ENCODE measurements around the gene LONRF3. TPM values are rescaled to one million over a fixed set of nuclear protein-coding genes. Genes with fewer than 3 reads are reported as not detected.

The LONRF3 gene
- 11.3 and 15.7 TPM in 2 replicates for total RNA-seq

DNA sequence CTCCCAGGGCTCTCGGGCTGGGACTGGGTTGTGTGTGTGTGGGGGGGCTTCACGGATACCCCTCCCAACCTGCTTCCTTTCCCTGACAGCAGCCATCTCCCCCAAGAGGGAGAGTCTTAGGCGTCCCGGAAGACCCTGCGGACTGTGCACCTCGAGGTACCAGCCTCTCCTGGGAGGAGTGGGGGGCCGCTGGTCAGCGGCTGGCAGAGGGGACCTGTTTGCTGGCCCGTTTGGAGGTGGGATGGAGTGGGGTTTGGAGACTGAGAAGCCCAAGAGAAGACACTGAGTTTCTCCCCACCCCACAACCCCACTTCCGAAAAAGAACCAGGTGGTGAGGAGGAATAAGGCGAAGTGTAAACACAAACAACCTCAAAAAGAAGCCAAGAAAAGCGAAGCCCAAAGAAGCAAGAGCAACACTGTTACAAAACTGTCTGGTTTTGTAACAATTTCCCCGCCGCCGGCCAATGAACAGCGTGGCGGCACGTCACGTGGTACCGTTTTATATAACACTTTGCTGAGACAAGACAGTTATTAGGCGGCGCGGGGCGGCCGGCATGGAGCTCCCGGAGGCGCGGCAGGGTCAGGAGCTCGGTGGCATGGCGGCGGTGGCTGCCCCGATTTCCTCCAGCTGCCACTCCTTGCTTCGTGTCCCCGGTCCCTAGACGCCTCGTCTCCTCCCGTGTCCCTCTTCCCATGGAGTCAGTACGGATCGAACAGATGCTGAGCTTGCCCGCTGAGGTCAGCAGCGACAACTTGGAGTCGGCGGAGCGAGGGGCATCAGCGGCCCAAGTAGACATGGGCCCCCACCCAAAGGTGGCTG, at the start of gene LONRF3:
Gene LONRF3 (plus strand): TSS at position 531 of the 820 bp plus-strand sequence. CDS start 163 bp downstream, at position 694.

Other genes starting within 250 kb of the LONRF3 start
- gene IL13RA1, start 247.0 kb upstream of the LONRF3 start, total RNA-seq, result 61.4 and 77.4 TPM in 2 replicates
- gene ZCCHC12, start 150.8 kb upstream of the LONRF3 start, total RNA-seq, result 0.33 TPM in 1 of 2 replicates, not detected in the other
- not detected in 2 replicates for gene CT47C1, start 98.4 kb downstream of the LONRF3 start, total RNA-seq
- gene KIAA1210, start 153.2 kb downstream of the LONRF3 start, total RNA-seq, result not detected in 2 replicates